KMS-11 (cell line): ENCODE measurements around the gene MPHOSPH8.
"Not testable (repeated sequence)": the region's sequence is repeated elsewhere in the genome, so short reads cannot be mapped to it uniquely, and the experiment has no call there.

Source experiments
- H2AFZ ChIP-seq: fragments of 200-600 bp; sonication (generic); 2 replicates; pipeline ENCODE4 v1.6.1; 2016; ENCODE audit warnings: antibody characterized with exemption, mixed run types, low read depth
- H3K27ac ChIP-seq: fragments of 200-600 bp; sonication (generic); 2 replicates; pipeline ENCODE4 v1.6.1; 2016; ENCODE audit warnings: mild to moderate bottlenecking, mixed run types
- H3K27me3 ChIP-seq: fragments of 200-600 bp; sonication (generic); 2 replicates; pipeline ENCODE4 v1.6.1; 2017; ENCODE audit warnings: mild to moderate bottlenecking, low read depth, mixed run types, moderate library complexity; ENCODE audit not compliant: insufficient read depth
- H3K36me3 ChIP-seq: fragments of 200-600 bp; sonication (generic); 2 replicates; pipeline ENCODE4 v1.6.1; 2017; ENCODE audit warnings: mild to moderate bottlenecking, mixed run types; ENCODE audit not compliant: insufficient read depth
- H3K4me1 ChIP-seq: fragments of 200-600 bp; sonication (generic); 2 replicates; pipeline ENCODE4 v1.6.1; 2016; ENCODE audit warnings: mild to moderate bottlenecking, low read depth, mixed run types; ENCODE audit not compliant: poor library complexity, severe bottlenecking
- H3K4me2 ChIP-seq: fragments of 200-600 bp; sonication (generic); 2 replicates; pipeline ENCODE4 v1.7.0; 2016; ENCODE audit warnings: mild to moderate bottlenecking, mixed run types
- H3K4me3 ChIP-seq: fragments of 200-600 bp; sonication (generic); IDR thresholded peaks from 2 replicates; pipeline ENCODE4 v1.6.1; 2017; ENCODE audit warnings: low read depth, low read length, mixed read lengths; ENCODE audit not compliant: insufficient read depth
- H3K79me2 ChIP-seq: fragments of 200-600 bp; sonication (generic); 2 replicates; pipeline ENCODE4 v1.6.1; 2016; ENCODE audit warnings: low read depth, mixed run types; ENCODE audit not compliant: insufficient read depth
- H3K9ac ChIP-seq: fragments of 200-600 bp; sonication (generic); 2 replicates; pipeline ENCODE4 v1.6.1; 2016; ENCODE audit warnings: mild to moderate bottlenecking, mixed run types
- H4K20me1 ChIP-seq: fragments of 200-600 bp; sonication (generic); 2 replicates; pipeline ENCODE4 v1.6.1; 2016; ENCODE audit warnings: mild to moderate bottlenecking, mixed run types; ENCODE audit not compliant: insufficient read depth
- CTCF ChIP-seq: fragments of 200-600 bp; sonication (generic); conservative IDR thresholded peaks from 2 replicates; pipeline ENCODE4 v1.6.1; 2017; ENCODE audit warnings: low read depth, mild to moderate bottlenecking, antibody characterized with exemption, low read length, moderate library complexity, mixed read lengths

The MPHOSPH8 gene

GRCh38 chr13:19634256-19634740 is 839 bp downstream of the MPHOSPH8 start:
- no peaks in the 10 kb centered on the region for H4K20me1 ChIP-seq

GRCh38 chr13:19635926-19636325 is 2.5 kb downstream of the MPHOSPH8 start:
- H3K36me3 ChIP-seq, H3K4me2 ChIP-seq, H3K27me3 ChIP-seq, H3K9ac ChIP-seq, H3K4me3 ChIP-seq, H4K20me1 ChIP-seq, H2AFZ ChIP-seq, H3K27ac ChIP-seq, H3K4me1 ChIP-seq: not testable (repeated sequence)
- H3K79me2 ChIP-seq: peaks cover 46% of the 10 kb centered on the region

More at GRCh38 chr13:19634256-19634740, 839 bp downstream of the MPHOSPH8 start:
- Histone ChIP-seq H2AFZ (peak overlapping the region; percentile 61; the same call in 1 of the 2 replicates), H3K4me3 (no peak overlapping the region), H3K79me2 (peaks cover 46% of the 10 kb centered on the region), H3K36me3 (no peaks in the 10 kb centered on the region), H3K27me3 (no peaks in the 10 kb centered on the region), H3K9ac (peak overlapping the region; percentile 44; the same call in 1 of the 2 replicates), H3K4me2 (peak overlapping the region; percentile 62), H3K27ac (no peak overlapping the region), H3K4me1 (no peaks in the 10 kb centered on the region)
- no peak for TF ChIP-seq CTCF

GRCh38 chr13:19643652-19644051 is 10.2 kb downstream of the MPHOSPH8 start:
- Histone ChIP-seq H3K9ac (no peak overlapping the region), H3K4me1 (no peaks in the 10 kb centered on the region), H2AFZ (no peak overlapping the region), H3K4me3 (no peak overlapping the region), H3K27me3 (no peaks in the 10 kb centered on the region), H3K79me2 (peaks cover 1% of the 10 kb centered on the region; the same call in 1 of the 2 replicates), H3K36me3 (no peaks in the 10 kb centered on the region), H4K20me1 (no peaks in the 10 kb centered on the region), H3K4me2 (no peak overlapping the region), H3K27ac (no peak overlapping the region)
- no peak for TF ChIP-seq CTCF

GRCh38 chr13:19645000-19645399 is 11.5 kb downstream of the MPHOSPH8 start:
- no peak for TF ChIP-seq CTCF
- Histone ChIP-seq H3K36me3 (no peaks in the 10 kb centered on the region), H3K9ac (no peak overlapping the region), H3K79me2 (no peaks in the 10 kb centered on the region), H3K4me2 (no peak overlapping the region), H3K4me3 (no peak overlapping the region), H3K4me1 (no peaks in the 10 kb centered on the region), H3K27me3 (no peaks in the 10 kb centered on the region), H3K27ac (no peak overlapping the region), H4K20me1 (no peaks in the 10 kb centered on the region), H2AFZ (no peak overlapping the region)

GRCh38 chr13:19646063-19646462 is 12.6 kb downstream of the MPHOSPH8 start:
- Histone ChIP-seq H3K27me3 (no peaks in the 10 kb centered on the region), H3K4me1 (no peaks in the 10 kb centered on the region), H4K20me1 (no peaks in the 10 kb centered on the region), H3K4me3 (no peak overlapping the region), H3K36me3 (no peaks in the 10 kb centered on the region), H2AFZ (no peak overlapping the region), H3K79me2 (no peaks in the 10 kb centered on the region), H3K9ac (no peak overlapping the region), H3K27ac (no peak overlapping the region), H3K4me2 (no peak overlapping the region)
- TF ChIP-seq CTCF: no peak
